H1 (cell line): ENCODE results near the gene METRN. TPM values are rescaled to one million over a fixed set of nuclear protein-coding genes. Genes with fewer than 3 reads are reported as not detected.

Experiments
- BACH1 ChIP-seq: IDR thresholded peaks from 2 replicates; pipeline ENCODE4 v1.6.1; 2012; ENCODE audit warnings: low read length, improper control_type of control experiment
- BRCA1 ChIP-seq: IDR thresholded peaks from 2 replicates; pipeline ENCODE4 v1.6.1; 2012; ENCODE audit warnings: low read depth, low read length, improper control_type of control experiment
- CBX8 ChIP-seq: fragments of 300-800, 300-1000 bp; sonication (generic); IDR thresholded peaks from 2 replicates; pipeline ENCODE4 v1.7.1; 2016; ENCODE audit warnings: low read depth, low read length, borderline replicate concordance
- CHD2 ChIP-seq: IDR thresholded peaks from 2 replicates; pipeline ENCODE4 v1.6.1; 2012; ENCODE audit warnings: low read length, improper control_type of control experiment
- CTBP2 ChIP-seq: IDR thresholded peaks from 2 replicates; pipeline ENCODE4 v1.7.0; 2011; ENCODE audit warnings: borderline replicate concordance, mild to moderate bottlenecking, moderate library complexity, mixed read lengths, low read length; ENCODE audit not compliant: insufficient read depth, insufficient read length
- EGR1 ChIP-seq: IDR thresholded peaks from 2 replicates; pipeline ENCODE4 v1.6.1; 2011; ENCODE audit warnings: low read depth, low read length, borderline replicate concordance
- FOSL1 ChIP-seq: IDR thresholded peaks from 2 replicates; pipeline ENCODE4 v1.6.1; 2011; ENCODE audit warnings: mild to moderate bottlenecking, low read depth, low read length, moderate library complexity; ENCODE audit not compliant: insufficient read depth
- HDAC6 ChIP-seq: IDR thresholded peaks from one replicate; pipeline ENCODE4 v1.7.1; 2012; ENCODE audit warnings: low read depth, mild to moderate bottlenecking, inconsistent platforms, low read length, moderate library complexity
- KDM1A ChIP-seq: fragments of 200-600, 300-600 bp; sonication (generic); IDR thresholded peaks from 2 replicates; pipeline ENCODE4 v1.7.1; 2016; ENCODE audit warnings: mild to moderate bottlenecking, low read length, borderline replicate concordance
- MAFK ChIP-seq: IDR thresholded peaks from 2 replicates; pipeline ENCODE4 v1.6.1; 2012; ENCODE audit warnings: low read depth, mild to moderate bottlenecking, improper control_type of control experiment, low read length
- POLR2A ChIP-seq, 2 experiments: IDR thresholded peaks; 1 replicate in 1 of 2; 2 replicates in 1 of 2; pipeline ENCODE4 v1.6.1; 2011; ENCODE audit warnings: low read depth in 2 of 2, low read length in 2 of 2, mild to moderate bottlenecking in 2 of 2; ENCODE audit errors: control extremely low read depth in 1 of 2
- POLR2AphosphoS5 ChIP-seq: IDR thresholded peaks from 2 replicates; pipeline ENCODE4 v1.6.1; 2011; ENCODE audit warnings: low read depth, low read length
- POU5F1 ChIP-seq: IDR thresholded peaks from 2 replicates; pipeline ENCODE4 v1.6.1; 2011; ENCODE audit warnings: low read depth, mild to moderate bottlenecking, low read length, moderate library complexity
- RFX5 ChIP-seq: IDR thresholded peaks from 2 replicates; pipeline ENCODE4 v1.6.1; 2011; ENCODE audit warnings: low read depth, low read length, improper control_type of control experiment, borderline replicate concordance
- SP4 ChIP-seq: IDR thresholded peaks from 2 replicates; pipeline ENCODE4 v1.6.1; 2012; ENCODE audit warnings: low read length, inconsistent platforms
- SUZ12 ChIP-seq: fragments of 200-600 bp; sonication (generic); IDR thresholded peaks from 2 replicates; pipeline ENCODE4 v1.6.1; 2012; ENCODE audit warnings: mild to moderate bottlenecking, inconsistent platforms, low read length, moderate library complexity, mixed read lengths
- TAF7 ChIP-seq: optimal IDR thresholded peaks from 2 replicates; pipeline ENCODE3; 2011; ENCODE audit warnings: low read depth, mild to moderate bottlenecking, inconsistent platforms, low read length, moderate library complexity, borderline replicate concordance
- polyA plus RNA-seq, 7 experiments: library from polyadenylated mRNA; depleted of rRNA in 3 of 7; stranded (reverse) in 5 of 7; unstranded in 2 of 7; fragments of >200 nt in 5 of 7; fragments of 200-250 nt in 2 of 7; gene quantifications; 1 replicate in 5 of 7; 2 replicates in 1 of 7; 4 replicates in 1 of 7; pipeline versions ENCODE4 v1.2.1 to v1.2.3, GENCODE V29; 2011 to 2013; ENCODE audit warnings: missing spikeins in 2 of 7, mixed read lengths in 2 of 7
- total RNA-seq: library from RNA; stranded (reverse); fragmentation: NEBNext Ultra II Directional; extraction: Animal tissue kit (Norgen Biotek cat#: 25700); gene quantifications from 2 replicates; pipeline ENCODE4 v1.2.1, GENCODE V29; 2021
- TF ChIP-seq, protein P1 (sequence below): IDR thresholded peaks from 2 replicates; pipeline ENCODE4 v1.6.1; 2012; ENCODE audit warnings: low read length, inconsistent platforms
- TF ChIP-seq, protein P2 (sequence below): IDR thresholded peaks from 2 replicates; pipeline ENCODE4 v1.6.1; 2011; ENCODE audit warnings: low read length, improper control_type of control experiment
- TF ChIP-seq, protein P3 (sequence below): IDR thresholded peaks from 2 replicates; pipeline ENCODE4 v1.6.1; 2012; ENCODE audit warnings: inconsistent platforms
- TF ChIP-seq, protein P4 (sequence below): IDR thresholded peaks from 2 replicates; pipeline ENCODE4 v1.6.1; 2011; ENCODE audit warnings: low read depth, mild to moderate bottlenecking, low read length; ENCODE audit not compliant: insufficient read depth

The METRN gene
- total and polyA plus RNA-seq, 2 of the 8 experiments (the other 6 are each of a cell fraction or from before 2014, with no cell fraction given) = 18.7 to 25.8 TPM

DNA sequence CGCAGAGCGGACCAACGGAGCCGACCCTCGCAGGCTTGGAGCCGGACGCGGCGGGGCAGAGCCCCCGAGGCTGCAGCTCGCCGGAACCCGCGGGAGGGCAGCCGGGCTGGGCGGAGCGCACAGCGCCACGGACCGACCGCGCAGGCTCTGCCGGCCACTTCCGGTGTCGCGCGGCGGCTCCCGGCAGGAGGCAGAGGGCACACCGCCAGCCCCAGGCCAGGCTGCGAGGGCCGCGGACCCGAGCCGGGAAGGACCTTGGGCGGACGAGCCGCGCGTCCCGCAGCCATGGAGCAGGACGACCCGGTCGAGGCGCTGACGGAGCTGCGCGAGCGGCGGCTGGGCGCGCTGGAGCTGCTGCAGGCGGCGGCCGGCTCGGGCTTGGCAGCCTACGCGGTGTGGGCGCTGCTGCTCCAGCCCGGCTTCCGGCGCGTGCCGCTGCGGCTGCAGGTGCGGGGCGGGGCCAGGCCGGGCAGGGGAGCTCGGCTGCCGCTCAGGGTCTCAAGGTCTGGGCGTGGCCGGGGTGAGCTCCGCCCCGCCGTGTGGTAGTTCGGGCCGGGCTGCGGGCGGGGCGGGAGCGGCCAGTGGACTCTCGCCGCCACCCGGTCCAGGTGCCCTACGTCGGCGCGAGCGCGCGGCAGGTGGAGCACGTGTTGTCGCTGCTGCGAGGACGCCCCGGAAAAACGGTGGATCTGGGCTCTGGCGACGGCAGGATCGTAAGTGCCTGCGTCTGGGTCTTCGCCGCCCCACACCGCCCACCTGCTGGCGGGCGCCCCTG, 6.3 kb downstream of the METRN start, which contains the start of gene ANTKMT (continued):
- TF ChIP-seq TAF7 (peak; percentile 82), MAFK (no peak), BRCA1 (no peak), POLR2A (IDR thresholded peaks at IDR 0.05; ENCODE audit: control extremely low read depth in 1 of 2, low read depth in 2 of 2, low read length in 2 of 2) (peak in 1 of 2 experiments; percentile 88; a peak in 2 of 3 replicates), POLR2AphosphoS5 (peak; percentile 82), POU5F1 (no peak), SUZ12 (no peak), FOSL1 (no peak), EGR1 (no peak), SP4 (no peak), RFX5 (no peak), CBX8 (no peak), BACH1 (no peak), CHD2 (no peak), HDAC6 (no peak), KDM1A (no peak), CTBP2 (no peak)
- TF ChIP-seq, protein P1, sequence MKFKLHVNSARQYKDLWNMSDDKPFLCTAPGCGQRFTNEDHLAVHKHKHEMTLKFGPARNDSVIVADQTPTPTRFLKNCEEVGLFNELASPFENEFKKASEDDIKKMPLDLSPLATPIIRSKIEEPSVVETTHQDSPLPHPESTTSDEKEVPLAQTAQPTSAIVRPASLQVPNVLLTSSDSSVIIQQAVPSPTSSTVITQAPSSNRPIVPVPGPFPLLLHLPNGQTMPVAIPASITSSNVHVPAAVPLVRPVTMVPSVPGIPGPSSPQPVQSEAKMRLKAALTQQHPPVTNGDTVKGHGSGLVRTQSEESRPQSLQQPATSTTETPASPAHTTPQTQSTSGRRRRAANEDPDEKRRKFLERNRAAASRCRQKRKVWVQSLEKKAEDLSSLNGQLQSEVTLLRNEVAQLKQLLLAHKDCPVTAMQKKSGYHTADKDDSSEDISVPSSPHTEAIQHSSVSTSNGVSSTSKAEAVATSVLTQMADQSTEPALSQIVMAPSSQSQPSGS = peak; percentile 21; the same call in 1 of the 2 replicates
- TF ChIP-seq, protein P2, sequence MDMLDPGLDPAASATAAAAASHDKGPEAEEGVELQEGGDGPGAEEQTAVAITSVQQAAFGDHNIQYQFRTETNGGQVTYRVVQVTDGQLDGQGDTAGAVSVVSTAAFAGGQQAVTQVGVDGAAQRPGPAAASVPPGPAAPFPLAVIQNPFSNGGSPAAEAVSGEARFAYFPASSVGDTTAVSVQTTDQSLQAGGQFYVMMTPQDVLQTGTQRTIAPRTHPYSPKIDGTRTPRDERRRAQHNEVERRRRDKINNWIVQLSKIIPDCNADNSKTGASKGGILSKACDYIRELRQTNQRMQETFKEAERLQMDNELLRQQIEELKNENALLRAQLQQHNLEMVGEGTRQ = no peak
- TF ChIP-seq, protein P3, sequence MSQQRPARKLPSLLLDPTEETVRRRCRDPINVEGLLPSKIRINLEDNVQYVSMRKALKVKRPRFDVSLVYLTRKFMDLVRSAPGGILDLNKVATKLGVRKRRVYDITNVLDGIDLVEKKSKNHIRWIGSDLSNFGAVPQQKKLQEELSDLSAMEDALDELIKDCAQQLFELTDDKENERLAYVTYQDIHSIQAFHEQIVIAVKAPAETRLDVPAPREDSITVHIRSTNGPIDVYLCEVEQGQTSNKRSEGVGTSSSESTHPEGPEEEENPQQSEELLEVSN = peak; percentile 100
- TF ChIP-seq, protein P4, sequence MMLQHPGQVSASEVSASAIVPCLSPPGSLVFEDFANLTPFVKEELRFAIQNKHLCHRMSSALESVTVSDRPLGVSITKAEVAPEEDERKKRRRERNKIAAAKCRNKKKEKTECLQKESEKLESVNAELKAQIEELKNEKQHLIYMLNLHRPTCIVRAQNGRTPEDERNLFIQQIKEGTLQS = no peak
